CD4-positive, alpha-beta T cell treated with Interleukin-15 for 1 hour (primary cell): ENCODE measurements around the gene WNT1.

Experiments
- DNase-seq: peaks from one replicate; pipeline ENCODE4 v3.0.0-alpha.2; 2020

The WNT1 gene

GRCh38 chr12:49030714-49031572 is 52.8 kb downstream of the WNT1 start:
- DNase-seq = no peak

GRCh38 chr12:49031573-49032161 is 53.5 kb downstream of the WNT1 start:
- no peak for DNase-seq
